Measurements from ENCODE around the gene IRS1. TPM values are rescaled to one million over a fixed set of nuclear protein-coding genes. Genes with fewer than 3 reads are reported as not detected.
A peak's percentile ranks its signal among the peaks of the same experiment; 100 is the strongest.
"Not testable (repeated sequence)": the region's sequence is repeated elsewhere in the genome, so short reads cannot be mapped to it uniquely, and the experiment has no call there.

IRS1 gene, protein sequence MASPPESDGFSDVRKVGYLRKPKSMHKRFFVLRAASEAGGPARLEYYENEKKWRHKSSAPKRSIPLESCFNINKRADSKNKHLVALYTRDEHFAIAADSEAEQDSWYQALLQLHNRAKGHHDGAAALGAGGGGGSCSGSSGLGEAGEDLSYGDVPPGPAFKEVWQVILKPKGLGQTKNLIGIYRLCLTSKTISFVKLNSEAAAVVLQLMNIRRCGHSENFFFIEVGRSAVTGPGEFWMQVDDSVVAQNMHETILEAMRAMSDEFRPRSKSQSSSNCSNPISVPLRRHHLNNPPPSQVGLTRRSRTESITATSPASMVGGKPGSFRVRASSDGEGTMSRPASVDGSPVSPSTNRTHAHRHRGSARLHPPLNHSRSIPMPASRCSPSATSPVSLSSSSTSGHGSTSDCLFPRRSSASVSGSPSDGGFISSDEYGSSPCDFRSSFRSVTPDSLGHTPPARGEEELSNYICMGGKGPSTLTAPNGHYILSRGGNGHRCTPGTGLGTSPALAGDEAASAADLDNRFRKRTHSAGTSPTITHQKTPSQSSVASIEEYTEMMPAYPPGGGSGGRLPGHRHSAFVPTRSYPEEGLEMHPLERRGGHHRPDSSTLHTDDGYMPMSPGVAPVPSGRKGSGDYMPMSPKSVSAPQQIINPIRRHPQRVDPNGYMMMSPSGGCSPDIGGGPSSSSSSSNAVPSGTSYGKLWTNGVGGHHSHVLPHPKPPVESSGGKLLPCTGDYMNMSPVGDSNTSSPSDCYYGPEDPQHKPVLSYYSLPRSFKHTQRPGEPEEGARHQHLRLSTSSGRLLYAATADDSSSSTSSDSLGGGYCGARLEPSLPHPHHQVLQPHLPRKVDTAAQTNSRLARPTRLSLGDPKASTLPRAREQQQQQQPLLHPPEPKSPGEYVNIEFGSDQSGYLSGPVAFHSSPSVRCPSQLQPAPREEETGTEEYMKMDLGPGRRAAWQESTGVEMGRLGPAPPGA (N-terminal part only)
- 7.8 TPM for polyA plus RNA-seq (2012; ENCODE audit: insufficient read depth, insufficient read length, low read depth)

DNA sequence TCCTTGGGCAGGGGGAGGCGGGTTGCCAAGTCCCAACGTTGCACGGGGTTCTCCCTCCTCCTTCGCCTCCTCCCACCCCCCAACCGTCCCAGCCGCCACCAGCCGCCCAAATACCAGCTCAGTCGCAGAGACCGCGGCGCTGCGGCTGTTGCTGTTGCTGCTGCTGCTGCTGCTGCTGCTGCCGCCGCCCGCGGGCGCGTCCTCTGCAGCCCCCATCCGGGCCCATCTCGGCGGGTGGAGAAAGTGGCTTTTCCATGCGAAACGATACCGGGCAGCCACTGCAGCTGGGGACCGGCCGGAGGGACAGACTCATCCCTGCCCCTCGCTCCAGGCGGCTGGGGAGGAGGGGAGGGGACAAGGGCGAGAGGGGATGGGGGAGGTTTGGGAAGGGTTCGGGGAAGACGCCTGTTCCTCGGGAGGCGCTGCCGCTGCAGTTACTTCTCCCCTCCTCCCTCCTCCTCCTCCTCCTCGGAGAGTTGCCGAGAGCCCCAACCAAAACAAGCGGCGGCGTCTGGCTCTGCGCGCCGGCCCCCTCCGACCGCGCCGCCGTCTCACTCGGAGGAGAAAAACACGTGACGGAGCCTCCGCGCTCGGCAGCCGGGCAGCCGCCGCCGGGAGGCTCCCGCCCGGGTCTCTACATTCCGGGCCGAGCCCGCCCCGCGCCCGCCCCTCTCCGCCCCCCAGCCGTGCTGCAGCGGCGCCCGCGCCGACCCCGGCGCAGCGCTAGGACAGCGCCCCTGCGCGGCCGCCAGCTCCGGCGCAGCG, at the start of gene IRS1:
TSS of gene IRS1 (minus strand) at position 610 of the 765 bp plus-strand sequence. CDS start 1,082 bp downstream, outside the sequence.
- Histone ChIP-seq H3K36me3 (no peaks in the 10 kb centered on the region), H3K9me3 (no peaks in the 10 kb centered on the region), H3K4me1 (no peaks in the 10 kb centered on the region), H3K4me3 (ENCODE audit: low read depth, low read length) (peak within 1 kb of the TSS; percentile 79), H3K27me3 (peaks cover under 1% of the 10 kb centered on the region)
- TF ChIP-seq, protein P1, sequence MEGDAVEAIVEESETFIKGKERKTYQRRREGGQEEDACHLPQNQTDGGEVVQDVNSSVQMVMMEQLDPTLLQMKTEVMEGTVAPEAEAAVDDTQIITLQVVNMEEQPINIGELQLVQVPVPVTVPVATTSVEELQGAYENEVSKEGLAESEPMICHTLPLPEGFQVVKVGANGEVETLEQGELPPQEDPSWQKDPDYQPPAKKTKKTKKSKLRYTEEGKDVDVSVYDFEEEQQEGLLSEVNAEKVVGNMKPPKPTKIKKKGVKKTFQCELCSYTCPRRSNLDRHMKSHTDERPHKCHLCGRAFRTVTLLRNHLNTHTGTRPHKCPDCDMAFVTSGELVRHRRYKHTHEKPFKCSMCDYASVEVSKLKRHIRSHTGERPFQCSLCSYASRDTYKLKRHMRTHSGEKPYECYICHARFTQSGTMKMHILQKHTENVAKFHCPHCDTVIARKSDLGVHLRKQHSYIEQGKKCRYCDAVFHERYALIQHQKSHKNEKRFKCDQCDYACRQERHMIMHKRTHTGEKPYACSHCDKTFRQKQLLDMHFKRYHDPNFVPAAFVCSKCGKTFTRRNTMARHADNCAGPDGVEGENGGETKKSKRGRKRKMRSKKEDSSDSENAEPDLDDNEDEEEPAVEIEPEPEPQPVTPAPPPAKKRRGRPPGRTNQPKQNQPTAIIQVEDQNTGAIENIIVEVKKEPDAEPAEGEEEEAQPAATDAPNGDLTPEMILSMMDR (IDR thresholded peaks at IDR 0.05; ENCODE audit: low read depth, low read length): no peak
- peak; percentile 84 for DNase-seq

DNA sequence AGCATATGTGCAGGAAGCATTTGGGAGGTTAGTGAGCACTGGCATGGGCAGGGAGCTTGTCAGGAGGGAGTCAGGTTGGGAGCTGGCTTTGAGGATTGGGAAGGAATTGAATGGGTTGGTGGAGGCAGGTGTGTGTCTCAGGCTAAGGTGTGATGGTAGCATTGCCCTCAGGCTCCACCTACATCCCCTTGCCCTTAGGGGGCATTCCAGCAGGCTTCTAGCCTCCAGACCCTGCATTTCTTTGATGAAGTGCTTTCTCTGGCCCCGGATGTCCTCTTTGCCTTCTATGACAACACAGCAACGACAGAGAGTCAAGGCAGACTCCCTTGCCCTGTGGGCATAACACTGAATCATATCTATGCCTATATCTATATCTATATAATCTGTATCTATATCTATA, 49.7 kb upstream of the IRS1 start:
- Histone ChIP-seq H3K4me3 (ENCODE audit: low read depth, low read length) (no peak overlapping the region), H3K9me3 (no peaks in the 10 kb centered on the region), H3K4me1 (peaks cover 9% of the 10 kb centered on the region), H3K36me3 (no peaks in the 10 kb centered on the region), H3K27me3 (no peaks in the 10 kb centered on the region)
- DNase-seq: no peak
- TF ChIP-seq, protein P1 (IDR thresholded peaks at IDR 0.05; ENCODE audit: low read depth, low read length): no peak

DNA sequence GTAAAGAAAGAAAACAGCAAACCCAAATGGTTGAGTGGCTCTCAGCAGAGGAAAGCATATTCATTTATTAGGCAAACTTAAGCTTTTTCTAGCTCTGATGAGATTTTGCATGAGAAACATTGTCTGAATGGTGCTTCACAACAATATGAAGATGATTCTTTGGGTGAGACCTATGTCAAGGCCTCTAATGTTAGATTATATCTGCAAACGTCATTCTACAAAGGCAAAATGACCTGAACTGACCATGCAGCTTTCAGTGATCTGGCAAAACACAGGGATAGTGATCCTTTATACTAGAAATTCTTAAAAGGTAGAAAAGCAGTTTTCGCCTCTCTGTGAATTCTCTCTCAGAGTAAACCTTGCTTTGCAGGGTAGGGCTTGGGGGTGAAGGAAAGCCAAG, 47.9 kb upstream of the IRS1 start:
- no peaks in the 10 kb centered on the region for H3K9me3 ChIP-seq

DNA sequence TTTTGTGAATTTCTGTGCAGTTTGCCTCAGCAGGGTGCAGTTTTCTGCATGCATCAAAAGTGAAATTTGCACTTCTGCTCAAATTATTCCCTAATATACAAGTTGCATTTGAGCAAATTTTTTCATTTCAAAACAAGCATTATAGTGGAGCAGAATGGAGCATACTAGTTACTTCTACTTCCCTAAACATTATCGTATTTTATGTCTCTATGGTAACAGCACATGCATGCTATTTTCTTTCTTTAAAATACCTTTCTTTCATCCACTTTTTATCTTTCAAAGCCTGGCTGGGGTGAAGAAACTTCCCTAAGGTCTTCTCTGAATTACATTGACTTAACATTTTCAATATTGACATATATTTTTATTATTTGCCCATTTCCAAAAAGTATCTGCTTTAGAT, 47.5 kb upstream of the IRS1 start:
- Histone ChIP-seq H3K27me3 (no peaks in the 10 kb centered on the region), H3K36me3 (no peaks in the 10 kb centered on the region), H3K4me3 (ENCODE audit: low read depth, low read length) (no peak overlapping the region), H3K9me3 (no peaks in the 10 kb centered on the region), H3K4me1 (peaks cover 9% of the 10 kb centered on the region)
- DNase-seq: no peak
- TF ChIP-seq, protein P1 (IDR thresholded peaks at IDR 0.05; ENCODE audit: low read depth, low read length): no peak

More for the DNA sequence above, 47.9 kb upstream of the IRS1 start:
- Histone ChIP-seq H3K27me3 (no peaks in the 10 kb centered on the region), H3K4me1 (peaks cover 9% of the 10 kb centered on the region), H3K36me3 (no peaks in the 10 kb centered on the region), H3K4me3 (ENCODE audit: low read depth, low read length) (no peak overlapping the region)
- DNase-seq: no peak
- TF ChIP-seq, protein P1 (IDR thresholded peaks at IDR 0.05; ENCODE audit: low read depth, low read length): no peak

DNA sequence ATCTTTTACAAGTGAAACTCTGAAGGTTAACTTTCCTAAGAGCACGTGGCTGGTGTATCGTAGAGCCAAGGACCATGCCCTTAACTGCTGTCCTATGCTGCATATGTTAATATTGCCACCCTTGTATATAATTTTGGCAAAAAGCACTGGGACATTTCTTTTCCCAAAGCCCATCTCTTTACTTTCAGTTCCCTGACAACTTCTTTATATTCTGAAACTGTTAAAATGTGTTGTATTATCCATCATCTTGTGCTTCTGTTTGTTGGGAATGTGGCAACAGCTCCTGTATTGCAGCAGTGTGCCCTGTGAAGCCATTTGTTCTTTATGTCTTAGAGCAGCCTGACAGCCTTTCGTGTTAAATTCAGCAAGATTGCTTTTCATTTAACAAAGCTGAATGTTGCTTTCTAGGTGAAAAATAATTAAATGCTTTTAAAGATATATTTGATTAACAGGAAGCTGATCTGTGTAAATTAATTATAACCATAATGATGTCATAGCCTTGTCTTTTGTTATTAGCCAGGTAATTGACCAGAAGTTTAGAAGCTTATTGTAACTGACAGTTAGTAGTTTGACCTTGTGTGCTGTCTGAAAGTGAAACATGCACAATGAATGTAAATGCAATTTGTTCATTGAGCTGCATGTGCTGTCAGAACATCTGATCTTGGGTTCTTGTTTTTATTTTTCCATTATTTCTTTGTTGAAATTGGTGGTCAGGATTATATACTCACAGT, 45.9 kb upstream of the IRS1 start:
- Histone ChIP-seq H3K9me3 (no peaks in the 10 kb centered on the region), H3K4me3 (ENCODE audit: low read depth, low read length) (no peak overlapping the region), H3K27me3 (no peaks in the 10 kb centered on the region), H3K36me3 (no peaks in the 10 kb centered on the region), H3K4me1 (peaks cover 9% of the 10 kb centered on the region)
- TF ChIP-seq, protein P1 (IDR thresholded peaks at IDR 0.05; ENCODE audit: low read depth, low read length): no peak
- no peak for DNase-seq

DNA sequence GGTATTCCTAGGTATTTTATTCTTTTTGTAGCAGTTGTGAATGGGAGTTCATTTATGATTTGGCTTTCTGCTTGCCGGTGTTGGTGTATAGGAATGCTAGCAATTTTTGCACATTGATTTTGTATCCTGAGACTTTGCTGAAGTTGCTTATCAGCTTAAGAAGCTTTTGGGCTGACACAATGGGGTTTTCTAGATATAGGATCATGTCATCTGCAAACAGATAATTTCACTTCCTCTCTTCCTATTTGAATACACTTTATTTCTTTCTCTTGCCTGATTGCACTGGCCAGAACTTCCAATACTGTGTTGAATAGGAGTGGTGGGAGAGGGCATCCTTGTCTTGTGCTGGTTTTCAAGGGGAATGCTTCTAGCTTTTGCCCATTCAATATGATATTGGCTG, 43.4 kb upstream of the IRS1 start:
- not testable (repeated sequence) for H3K4me3 ChIP-seq (ENCODE audit: low read depth, low read length); DNase-seq

More for the DNA sequence above, 43.4 kb upstream of the IRS1 start:
- not testable (repeated sequence) for H3K4me1 ChIP-seq, H3K36me3 ChIP-seq, H3K9me3 ChIP-seq, H3K27me3 ChIP-seq

Data from BE2C (cell line).